B cell (primary cell): ENCODE data around the gene PRKCB. TPM values are rescaled to one million over a fixed set of nuclear protein-coding genes. Genes with fewer than 3 reads are reported as not detected.
A peak's percentile ranks its signal among the peaks of the same experiment; 100 is the strongest.

Source experiments
- ATAC-seq: fragments of 200-7000 bp; cut with Tn5 transposase; one replicate; pipeline ENCODE4 v1.10.0; 2021; ENCODE audit warnings: low read depth, mild to moderate bottlenecking, moderate number of reproducible peaks, moderate library complexity
- CTCF ChIA-PET: fragments of 350-600 bp; sonication (Branson Sonifier 250); formaldehyde crosslinking; loops from one replicate; lab custom pipeline; 2021; ENCODE audit warnings: antibody characterized with exemption, inconsistent platforms; lab: Charles Lee
- POLR2A ChIA-PET: fragments of 350-600 bp; sonication (Branson Sonifier 250); formaldehyde crosslinking; loops from one replicate; lab custom pipeline; 2021; ENCODE audit warnings: antibody characterized with exemption; lab: Charles Lee
- DNase-seq: peaks from one replicate; pipeline ENCODE4 v3.0.0; 2013
- H2AFZ ChIP-seq: 2 replicates; pipeline ENCODE4 v1.6.1; 2012; ENCODE audit warnings: mild to moderate bottlenecking, low read depth, low read length; ENCODE audit not compliant: insufficient read depth, poor library complexity, severe bottlenecking
- H3K27ac ChIP-seq, 2 donors: 1 replicate in 1 of 2; 2 replicates in 1 of 2; pipeline ENCODE4 v1.5.1; 2012 to 2013; ENCODE audit warnings: low read length in 2 of 2, mild to moderate bottlenecking in 2 of 2, moderate library complexity in 1 of 2
- H3K27me3 ChIP-seq, 4 experiments: fragments of 200-600 bp in 1 of 4; sonication (generic) in 1 of 4; replicated peaks in 1 of 4; 1 replicate in 2 of 4; 2 replicates in 2 of 4; pipeline versions ENCODE4 v1.6.1 to v1.7.0; 2013 to 2016; ENCODE audit warnings: low read length in 3 of 4, mild to moderate bottlenecking in 2 of 4, mixed read lengths in 1 of 4, moderate library complexity in 1 of 4; ENCODE audit not compliant: insufficient read depth in 4 of 4, control insufficient read depth in 3 of 4; ENCODE audit errors: control extremely low read depth in 1 of 4
- H3K36me3 ChIP-seq, 2 experiments: replicated peaks in 1 of 2; 1 replicate in 1 of 2; 2 replicates in 1 of 2; pipeline versions ENCODE4 v1.6.1 to v1.7.1; 2013; ENCODE audit warnings: low read length in 1 of 2; ENCODE audit not compliant: insufficient read depth in 2 of 2, control insufficient read depth in 1 of 2; ENCODE audit errors: control extremely low read depth in 1 of 2, extremely low read depth in 1 of 2
- H3K4me1 ChIP-seq, 2 donors: fragments of 200-600 bp in 1 of 2; sonication (generic) in 1 of 2; 1 replicate in 1 of 2; 2 replicates in 1 of 2; pipeline versions ENCODE4 v1.5.1 to v1.6.1; 2013 to 2017; ENCODE audit warnings: low read length in 2 of 2; ENCODE audit not compliant: control insufficient read depth in 2 of 2, insufficient read depth in 2 of 2
- H3K4me2 ChIP-seq: replicated peaks from 2 replicates; pipeline ENCODE3; 2012; ENCODE audit warnings: mild to moderate bottlenecking, low read depth, low read length; ENCODE audit not compliant: poor library complexity, severe bottlenecking
- H3K4me3 ChIP-seq, 5 experiments: fragments of 200-600 bp in 1 of 5; sonication (generic) in 1 of 5; 1 replicate in 3 of 5; 2 replicates in 2 of 5; pipeline versions ENCODE4 v1.5.1 to v1.7.0; 2011 to 2016; ENCODE audit warnings: low read length in 4 of 5, mild to moderate bottlenecking in 4 of 5, low read depth in 2 of 5, control low read depth in 1 of 5, moderate library complexity in 1 of 5; ENCODE audit not compliant: insufficient read depth in 1 of 5; ENCODE audit errors: control extremely low read depth in 1 of 5, extremely low read depth in 1 of 5
- H3K79me2 ChIP-seq: fragments of 200-600 bp; sonication (generic); one replicate; pipeline ENCODE4 v1.6.0; 2016; ENCODE audit warnings: low read length; ENCODE audit not compliant: control insufficient read depth, insufficient read depth
- H3K9ac ChIP-seq: fragments of 200-600 bp; sonication (generic); 2 replicates; pipeline ENCODE4 v1.6.1; 2017; ENCODE audit warnings: mild to moderate bottlenecking, low read length, moderate library complexity
- H3K9me3 ChIP-seq, 3 donors: one replicate each; pipeline versions ENCODE4 v1.6.1 to v1.7.1; 2013; ENCODE audit warnings: low read length in 2 of 3; ENCODE audit not compliant: control insufficient read depth in 2 of 3, insufficient read depth in 1 of 3; ENCODE audit errors: control extremely low read depth in 1 of 3
- H4K20me1 ChIP-seq: 2 replicates; pipeline ENCODE4 v1.6.0; 2012; ENCODE audit warnings: mild to moderate bottlenecking, low read length; ENCODE audit not compliant: insufficient read depth, control insufficient read depth, poor library complexity, severe bottlenecking
- H3K27ac Mint-ChIP-seq: one replicate; pipeline ENCODE4 v1.8.0; 2021; ENCODE audit warnings: mixed read lengths
- H3K27me3 Mint-ChIP-seq: one replicate; pipeline ENCODE4 v1.8.0; 2021; ENCODE audit warnings: mixed read lengths
- H3K4me1 Mint-ChIP-seq: one replicate; pipeline ENCODE4 v1.8.0; 2021; ENCODE audit warnings: mixed read lengths
- H3K4me3 Mint-ChIP-seq: one replicate; pipeline ENCODE4 v1.8.0; 2021; ENCODE audit warnings: mixed read lengths
- H3K9me3 Mint-ChIP-seq: one replicate; pipeline ENCODE4 v1.8.0; 2022; ENCODE audit warnings: mixed read lengths; ENCODE audit not compliant: insufficient read depth
- CTCF ChIP-seq: fragments of 200-600 bp; IDR thresholded peaks from one replicate; pipeline ENCODE4 v1.8.0; 2022; ENCODE audit warnings: antibody characterized with exemption, mild to moderate bottlenecking
- EZH2 ChIP-seq: IDR thresholded peaks from 2 replicates; pipeline ENCODE4 v1.6.1; 2012; ENCODE audit warnings: borderline replicate concordance, low read depth, mild to moderate bottlenecking, moderate library complexity, low read length; ENCODE audit not compliant: insufficient read depth, poor library complexity, severe bottlenecking
- WGBS: methylation state at CpG from one replicate; pipeline ENCODE4 v1.1.5; 2013; ENCODE audit warnings: missing lambda C conversion rate; ENCODE audit not compliant: insufficient coverage; 5-methylcytosine and 5-hydroxymethylcytosine counted together
- intact Hi-C: fragments of 100-400 bp; cut with micrococcal nuclease; formaldehyde crosslinking; loops from one replicate; pipeline ENCODE4 v1.10.0; 2022
- polyA plus RNA-seq: library from polyadenylated mRNA; depleted of rRNA; stranded (reverse); fragments of >200 nt; gene quantifications from 2 replicates; pipeline ENCODE4 v1.2.3, GENCODE V29; 2012
- total RNA-seq, 2 donors: library from RNA; stranded (reverse); fragments of 120-200 nt in 1 of 2; gene quantifications; 1 replicate in 1 of 2; 2 replicates in 1 of 2; pipeline versions ENCODE4 v1.2.3 to v1.2.4, GENCODE V29; 2013 to 2022

The PRKCB gene
- total and polyA plus RNA-seq, 2 donors (not counting 1 experiment from before 2014, with no cell fraction given) = 106 to 373 TPM

- intact Hi-C loops = loop anchor here (1.0 to 5.0 kb wide), 5 partner anchors 67 to 451 kb away; no protein-coding TSS in a partner anchor
- Mint-ChIP-seq H3K4me3 (no peak overlapping the region), H3K27me3 (no peaks in the 10 kb centered on the region), H3K27ac (no peak overlapping the region), H3K4me1 (peaks cover 20% of the 10 kb centered on the region), H3K9me3 (no peaks in the 10 kb centered on the region)
- ATAC-seq = peak; percentile 64
- Histone ChIP-seq H3K9me3 (no peaks in the 10 kb centered on the region), H3K4me3 (no peak overlapping the region), H3K27ac (no peak overlapping the region), H3K27me3 (no peaks in the 10 kb centered on the region), H3K4me2 (no peak overlapping the region), H3K36me3 (no peaks in the 10 kb centered on the region), H3K79me2 (peaks cover 34% of the 10 kb centered on the region), H2AFZ (no peak overlapping the region), H3K4me1 (peaks cover 10 to 24% of the 10 kb centered on the region in 2 donors), H3K9ac (no peak overlapping the region), H4K20me1 (no peaks in the 10 kb centered on the region)
- WGBS = 10% methylated on average over 3 of the region's 5 CpGs
- ChIA-PET POLR2A (no interaction called here), CTCF (interaction anchor here (0.6 to 15.1 kb wide), 25 partner anchors 10 to 703 kb away, joined by 3 to 493 read pairs (median 5); partner anchors contain the start of gene PRKCB)
- DNase-seq = peak; percentile 82
- TF ChIP-seq EZH2 = no peak
- TF ChIP-seq CTCF = peak; percentile 72
These were observed 34.4 kb upstream of the PRKCB start for GRCh38 chr16:23801378-23801777.

DNA sequence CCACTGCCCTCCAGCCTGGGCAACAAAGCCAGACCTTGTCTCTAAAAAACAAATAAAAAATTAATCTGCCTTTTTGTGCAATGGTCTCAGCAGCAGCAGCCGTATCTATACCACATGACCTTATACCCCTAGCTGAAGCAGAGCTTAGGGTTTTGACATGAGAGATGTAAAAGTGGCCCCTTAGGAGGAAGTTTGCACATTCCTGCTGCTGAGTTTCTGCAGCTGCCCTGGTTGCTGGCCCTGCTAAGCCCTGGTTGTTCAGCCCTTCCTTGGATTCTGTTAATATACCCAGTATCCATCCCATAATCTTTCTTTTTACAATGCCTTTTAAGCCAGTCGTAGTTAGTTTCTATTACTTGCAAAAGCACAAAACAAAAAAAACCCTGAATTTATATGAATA is 33.0 kb upstream of the PRKCB start:
- Mint-ChIP-seq H3K27me3 (no peaks in the 10 kb centered on the region), H3K27ac (no peak overlapping the region), H3K4me1 (peaks cover 31% of the 10 kb centered on the region), H3K4me3 (no peak overlapping the region), H3K9me3 (no peaks in the 10 kb centered on the region)
- ATAC-seq = no peak
- no peaks in the 10 kb centered on the region for H3K9me3 ChIP-seq
- intact Hi-C loops = loop anchor here (1.0 to 5.0 kb wide), 3 partner anchors 35 to 450 kb away; no protein-coding TSS in a partner anchor
- WGBS = no CpG with 5 or more reads among the region's 2 CpGs
- H3K27me3 ChIP-seq = no peaks in the 10 kb centered on the region
- no peak overlapping the region for H2AFZ ChIP-seq
- H3K4me3 ChIP-seq = no peak overlapping the region
- POLR2A ChIA-PET = interaction anchor here (0.5 to 1.3 kb wide), 6 partner anchors 24 to 698 kb away, joined by 3 to 5 read pairs (median 4); no protein-coding TSS in a partner anchor
- H3K9ac ChIP-seq = no peak overlapping the region
- TF ChIP-seq EZH2 (no peak), CTCF (no peak)
- no peak for DNase-seq
- H3K27ac ChIP-seq = no peak overlapping the region
- no peaks in the 10 kb centered on the region for H3K36me3 ChIP-seq
- no peak overlapping the region for H3K4me2 ChIP-seq
- CTCF ChIA-PET = interaction anchor here (0.5 to 15.1 kb wide), 58 partner anchors 9 to 707 kb away, joined by 3 to 493 read pairs (median 5); partner anchors contain the start of gene PRKCB
- H3K79me2 ChIP-seq = peaks cover 42% of the 10 kb centered on the region
- peaks cover 22 to 38% of the 10 kb centered on the region in 2 donors for H3K4me1 ChIP-seq
- no peaks in the 10 kb centered on the region for H4K20me1 ChIP-seq
